B cell (primary cell): Measurements from ENCODE around the gene GPT2.

Experiments used
- CTCF ChIP-seq: fragments of 200-600 bp; IDR thresholded peaks from one replicate; pipeline ENCODE4 v1.8.0; 2022; ENCODE audit warnings: antibody characterized with exemption, mild to moderate bottlenecking
- EZH2 ChIP-seq: IDR thresholded peaks from 2 replicates; pipeline ENCODE4 v1.6.1; 2012; ENCODE audit warnings: borderline replicate concordance, low read depth, mild to moderate bottlenecking, moderate library complexity, low read length; ENCODE audit not compliant: insufficient read depth, poor library complexity, severe bottlenecking

DNA sequence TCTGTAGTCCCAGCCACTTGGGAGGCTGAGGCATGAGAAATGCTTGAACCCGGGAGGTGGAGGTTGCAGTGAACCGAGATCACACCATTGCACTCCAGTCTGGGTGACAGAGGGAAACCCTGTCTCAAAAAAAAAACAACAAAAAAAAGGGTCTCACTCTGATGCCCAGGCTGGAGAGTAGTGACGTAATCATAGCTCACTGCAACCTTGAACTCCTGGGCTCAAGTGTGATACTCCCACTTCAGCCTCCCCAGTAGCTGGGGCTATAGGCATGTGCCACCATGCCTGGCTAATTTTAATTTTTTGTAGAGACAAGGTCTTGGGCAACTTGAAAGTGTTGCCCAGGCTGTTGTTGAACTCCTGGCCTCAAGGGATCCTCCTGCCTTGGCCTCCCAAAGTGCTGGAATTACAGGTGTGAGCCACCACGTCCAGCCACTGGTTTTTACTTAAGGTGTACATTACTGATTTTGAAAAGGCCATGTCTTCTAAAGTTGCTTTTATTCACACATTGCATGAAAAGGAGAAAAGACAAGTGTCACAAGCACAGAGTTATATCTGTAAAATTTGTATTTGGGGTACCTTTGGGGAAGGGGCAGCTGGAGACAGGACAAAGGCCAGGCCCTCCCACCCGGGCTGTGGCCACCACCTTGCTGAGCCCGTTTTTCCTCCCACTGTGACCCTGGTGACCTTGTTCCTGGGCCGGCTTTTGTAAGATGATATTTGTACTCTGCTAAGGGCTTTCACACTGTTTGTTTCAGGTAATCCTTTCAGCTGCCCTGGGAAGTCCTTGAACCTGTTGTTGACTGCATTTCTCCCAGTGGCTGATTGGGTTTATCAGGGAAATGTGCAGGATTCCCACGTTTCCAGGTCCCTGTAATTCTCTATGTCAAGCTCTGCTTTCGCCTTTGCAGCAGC, 11.5 kb downstream of the GPT2 start:
- TF ChIP-seq EZH2 (no peak), CTCF (no peak)
